Ectodermal cell (in vitro differentiated cells): ENCODE measurements around the gene OGFOD3.

Experiments used
- H3K27ac ChIP-seq: 2 replicates; pipeline ENCODE4 v1.7.0; 2013; ENCODE audit warnings: mild to moderate bottlenecking, low read depth, low read length; ENCODE audit not compliant: insufficient read depth, poor library complexity, severe bottlenecking
- H3K27me3 ChIP-seq: 2 replicates; pipeline ENCODE4 v1.7.0; 2013; ENCODE audit warnings: mild to moderate bottlenecking, low read length; ENCODE audit not compliant: insufficient read depth, control insufficient read depth, poor library complexity, severe bottlenecking
- H3K36me3 ChIP-seq: one replicate; pipeline ENCODE4 v1.7.0; 2013; ENCODE audit warnings: low read length; ENCODE audit not compliant: control insufficient read depth, insufficient read depth
- H3K4me1 ChIP-seq: one replicate; pipeline ENCODE4 v1.7.0; 2013; ENCODE audit warnings: low read length; ENCODE audit not compliant: control insufficient read depth, insufficient read depth
- H3K4me3 ChIP-seq: 2 replicates; pipeline ENCODE4 v1.7.0; 2013; ENCODE audit warnings: low read depth, low read length, control low read depth; ENCODE audit not compliant: insufficient read depth
- H3K9me3 ChIP-seq: 2 replicates; pipeline ENCODE4 v1.7.0; 2013; ENCODE audit warnings: mild to moderate bottlenecking, low read length, moderate library complexity; ENCODE audit not compliant: control insufficient read depth
- WGBS, 2 experiments: methylation state at CpG; one replicate each; pipeline ENCODE4 v1.1.7; 2013; ENCODE audit warnings: missing lambda C conversion rate in 2 of 2; 5-methylcytosine and 5-hydroxymethylcytosine counted together

The OGFOD3 gene

DNA sequence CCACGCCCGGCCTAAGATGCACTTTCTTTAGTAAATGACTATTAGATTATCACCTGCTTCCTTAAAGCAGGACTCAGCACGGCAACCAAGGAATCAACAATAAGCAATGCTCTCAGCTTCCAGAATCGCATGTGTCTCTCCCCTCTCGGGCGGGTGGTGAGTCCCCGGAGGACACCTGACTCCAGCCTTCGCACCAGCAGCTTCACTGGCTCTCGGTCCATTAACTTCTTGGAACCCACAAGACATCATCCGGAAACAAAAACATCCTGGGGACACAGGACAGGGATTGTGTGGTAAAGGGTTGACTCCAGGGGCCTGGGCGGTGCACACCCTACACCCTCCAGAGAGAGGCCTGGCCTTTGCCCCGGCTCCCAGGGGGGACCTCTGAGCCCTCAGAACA lies 24.1 kb downstream of the OGFOD3 start:
- no peaks in the 10 kb centered on the region for H3K27me3 ChIP-seq
- H3K27ac ChIP-seq = no peak overlapping the region
- no peak overlapping the region for H3K4me3 ChIP-seq
- no peaks in the 10 kb centered on the region for H3K4me1 ChIP-seq
- H3K9me3 ChIP-seq = no peaks in the 10 kb centered on the region
- 96 to 99% methylated on average over 12 of the region's 12 CpGs for WGBS, 2 experiments
- no peaks in the 10 kb centered on the region for H3K36me3 ChIP-seq

DNA sequence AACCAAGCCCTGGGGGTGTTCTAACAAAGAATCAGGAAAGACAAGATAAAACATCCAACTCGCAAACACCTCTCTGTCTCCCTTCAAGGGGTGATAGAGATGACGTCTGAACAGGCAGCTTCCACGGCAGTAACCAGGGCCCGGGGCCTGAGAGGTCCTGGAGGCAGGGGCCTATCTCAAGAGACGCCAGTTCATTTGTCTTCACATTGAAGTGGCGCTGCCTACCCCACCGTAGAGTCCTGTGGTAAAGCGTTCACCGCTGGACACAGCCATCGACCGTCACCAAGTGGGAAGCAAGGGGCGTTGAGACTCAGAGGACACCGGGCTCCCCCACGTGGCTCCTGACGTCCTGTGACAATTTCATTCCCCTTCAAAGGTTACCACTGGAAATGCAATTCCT lies 25.4 kb downstream of the OGFOD3 start:
- no peak overlapping the region for H3K27ac ChIP-seq
- no peak overlapping the region for H3K4me3 ChIP-seq
- no peaks in the 10 kb centered on the region for H3K4me1 ChIP-seq
- 93 to 94% methylated on average over 15 of the region's 15 CpGs for WGBS, 2 experiments
- H3K9me3 ChIP-seq = no peaks in the 10 kb centered on the region
- H3K36me3 ChIP-seq = no peaks in the 10 kb centered on the region
- H3K27me3 ChIP-seq = no peaks in the 10 kb centered on the region

GRCh38 chr17:82392209-82392920 lies 26.0 kb downstream of the OGFOD3 start:
- no peaks in the 10 kb centered on the region for H3K36me3 ChIP-seq
- no peak overlapping the region for H3K4me3 ChIP-seq
- H3K9me3 ChIP-seq = no peaks in the 10 kb centered on the region
- H3K4me1 ChIP-seq = no peaks in the 10 kb centered on the region
- no peak overlapping the region for H3K27ac ChIP-seq
- WGBS, 2 experiments = 94 to 95% methylated on average over 28 of the region's 28 CpGs
- no peaks in the 10 kb centered on the region for H3K27me3 ChIP-seq

- peaks cover 3% of the 10 kb centered on the region for H3K4me1 ChIP-seq
- no peaks in the 10 kb centered on the region for H3K36me3 ChIP-seq
- H3K27me3 ChIP-seq = no peaks in the 10 kb centered on the region
- WGBS, 2 experiments = 95 to 96% methylated on average over 23 of the region's 23 CpGs
- H3K4me3 ChIP-seq = no peak overlapping the region
- H3K27ac ChIP-seq = no peak overlapping the region
- no peaks in the 10 kb centered on the region for H3K9me3 ChIP-seq
Observed at GRCh38 chr17:82391496-82392066, 26.8 kb downstream of the OGFOD3 start.

DNA sequence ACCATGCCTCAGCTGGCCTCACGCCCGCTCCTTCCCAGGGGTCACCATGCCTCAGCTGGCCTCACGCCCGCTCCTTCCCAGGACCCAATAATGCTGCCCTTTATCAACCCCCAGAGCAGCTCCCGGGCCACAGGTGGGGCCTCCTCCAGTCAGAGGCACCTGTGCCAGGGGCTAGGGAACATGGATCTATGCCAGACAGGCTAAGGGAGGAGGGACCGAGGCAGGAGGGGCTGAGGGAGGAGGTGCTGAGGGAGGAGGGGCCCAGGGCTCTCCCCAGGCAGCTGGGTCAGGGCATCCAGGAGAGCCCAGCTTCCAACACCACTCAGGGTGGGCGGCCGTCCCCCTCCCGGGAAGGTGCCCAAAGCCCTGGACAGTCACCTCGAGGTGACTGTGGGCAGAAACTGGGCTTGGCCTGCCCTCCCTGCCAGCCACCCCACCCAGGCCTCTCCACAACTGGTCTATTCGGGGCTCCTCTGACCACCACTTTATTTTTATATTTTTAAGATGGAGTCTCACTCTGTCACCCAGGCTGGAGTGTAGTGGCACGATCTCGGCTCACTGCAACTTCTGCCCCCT lies 27.4 kb downstream of the OGFOD3 start:
- no peaks in the 10 kb centered on the region for H3K36me3 ChIP-seq
- 95 to 96% methylated on average over 13 of the region's 13 CpGs for WGBS, 2 experiments
- no peak overlapping the region for H3K27ac ChIP-seq
- H3K4me1 ChIP-seq = peaks cover 9% of the 10 kb centered on the region
- no peak overlapping the region for H3K4me3 ChIP-seq
- no peaks in the 10 kb centered on the region for H3K27me3 ChIP-seq
- no peaks in the 10 kb centered on the region for H3K9me3 ChIP-seq

- Histone ChIP-seq H3K9me3 (no peaks in the 10 kb centered on the region), H3K4me3 (no peak overlapping the region), H3K27ac (no peak overlapping the region), H3K36me3 (no peaks in the 10 kb centered on the region), H3K4me1 (peaks cover 14% of the 10 kb centered on the region), H3K27me3 (no peaks in the 10 kb centered on the region)
- WGBS, 2 experiments = 94 to 95% methylated on average over 29 to 30 of the region's 34 CpGs
Observed at GRCh38 chr17:82390015-82390859, 28.1 kb downstream of the OGFOD3 start.

- Histone ChIP-seq H3K4me3 (no peak overlapping the region), H3K36me3 (no peaks in the 10 kb centered on the region)
- 90 to 94% methylated on average over 10 of the region's 10 CpGs for WGBS, 2 experiments
Observed at GRCh38 chr17:82389379-82389778, 29.0 kb downstream of the OGFOD3 start.

DNA sequence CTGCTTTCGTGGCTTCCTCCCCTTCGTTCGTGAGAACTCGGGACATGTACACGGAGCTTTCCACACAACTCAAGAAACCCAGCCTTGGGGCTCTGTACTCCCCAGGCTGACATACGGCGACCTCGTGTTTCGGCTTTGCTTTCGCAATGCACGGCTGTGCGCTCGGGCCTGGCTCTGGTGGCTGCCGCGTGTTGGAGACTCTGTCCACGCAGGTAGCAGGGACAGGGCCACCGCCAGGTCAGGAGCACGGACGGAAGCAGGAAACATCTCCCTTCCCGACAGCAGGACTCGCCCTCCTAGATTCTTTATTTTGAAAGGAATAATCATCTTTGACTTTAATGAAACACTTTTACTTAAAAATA lies 29.5 kb downstream of the OGFOD3 start:
- no peaks in the 10 kb centered on the region for H3K36me3 ChIP-seq
- no peak overlapping the region for H3K27ac ChIP-seq
- 96 to 97% methylated on average over 21 of the region's 21 CpGs for WGBS, 2 experiments
- no peak overlapping the region for H3K4me3 ChIP-seq
- no peaks in the 10 kb centered on the region for H3K27me3 ChIP-seq
- peaks cover 14% of the 10 kb centered on the region for H3K4me1 ChIP-seq
- no peaks in the 10 kb centered on the region for H3K9me3 ChIP-seq

More at GRCh38 chr17:82389379-82389778, 29.0 kb downstream of the OGFOD3 start:
- no peaks in the 10 kb centered on the region for H3K27me3 ChIP-seq
- H3K27ac ChIP-seq = no peak overlapping the region
- H3K4me1 ChIP-seq = peaks cover 14% of the 10 kb centered on the region
- H3K9me3 ChIP-seq = no peaks in the 10 kb centered on the region

- WGBS, 2 experiments = 88 to 91% methylated on average over 28 to 30 of the region's 34 CpGs
- no peak overlapping the region for H3K4me3 ChIP-seq
- peaks cover 14% of the 10 kb centered on the region for H3K4me1 ChIP-seq
- no peak overlapping the region for H3K27ac ChIP-seq
- no peaks in the 10 kb centered on the region for H3K36me3 ChIP-seq
- no peaks in the 10 kb centered on the region for H3K27me3 ChIP-seq
- no peaks in the 10 kb centered on the region for H3K9me3 ChIP-seq
Observed at GRCh38 chr17:82388223-82388921, 30.0 kb downstream of the OGFOD3 start.
